Measurements from ENCODE around the gene SH3BP4. TPM values are rescaled to one million over a fixed set of nuclear protein-coding genes. Genes with fewer than 3 reads are reported as not detected.

Gene SH3BP4
- total and polyA plus RNA-seq, 2 of the 13 experiments (the other 11 are each of a cell fraction or from before 2014, with no cell fraction given): 34.6 to 99.1 TPM

DNA sequence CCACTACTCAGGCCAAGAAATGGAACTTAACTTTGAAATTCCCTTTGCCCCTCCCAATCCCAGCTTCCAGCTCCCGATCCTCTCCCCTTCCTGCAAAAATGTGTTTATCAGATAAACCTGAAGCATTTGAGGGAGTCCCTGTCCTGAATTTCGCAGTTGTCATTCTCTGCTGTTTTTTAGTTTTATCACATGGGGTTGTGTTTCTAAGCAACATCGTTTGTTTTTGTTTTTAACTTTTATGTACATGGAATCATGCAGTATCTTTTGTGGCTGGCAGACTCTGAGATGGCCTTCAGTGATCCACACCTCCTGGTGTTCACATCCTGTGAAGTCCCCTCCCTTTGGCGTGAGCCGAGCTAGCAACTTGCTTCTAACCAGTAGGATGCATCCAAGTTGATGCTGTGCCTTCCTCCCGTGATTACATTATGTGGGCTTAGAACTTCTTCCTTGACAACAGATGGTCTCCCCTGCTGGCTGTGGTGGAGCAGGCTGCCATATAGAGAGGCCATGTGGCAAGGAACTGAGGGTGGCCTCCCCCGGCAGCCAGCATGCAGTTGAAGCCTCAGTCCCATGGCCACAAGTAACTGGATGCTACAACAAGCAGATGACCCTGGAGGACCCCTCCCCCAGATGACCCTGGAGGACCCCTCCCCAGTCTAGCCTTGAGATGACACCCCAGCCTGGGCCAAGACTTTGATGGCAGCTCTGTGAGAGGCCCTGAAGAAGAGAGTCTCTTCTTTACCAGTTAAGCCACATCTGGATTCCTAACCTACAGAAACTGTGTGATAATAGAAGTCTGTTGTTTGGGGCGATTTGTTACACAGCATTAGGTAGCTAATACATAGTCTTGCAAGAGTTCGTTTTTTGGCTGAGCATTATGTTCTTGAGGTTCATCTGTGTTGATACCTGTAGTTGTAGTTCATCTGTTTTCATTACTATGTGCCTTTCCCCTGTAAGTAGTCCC lies 27.7 kb downstream of the SH3BP4 start (continued):
- TF ChIP-seq, protein P1, sequence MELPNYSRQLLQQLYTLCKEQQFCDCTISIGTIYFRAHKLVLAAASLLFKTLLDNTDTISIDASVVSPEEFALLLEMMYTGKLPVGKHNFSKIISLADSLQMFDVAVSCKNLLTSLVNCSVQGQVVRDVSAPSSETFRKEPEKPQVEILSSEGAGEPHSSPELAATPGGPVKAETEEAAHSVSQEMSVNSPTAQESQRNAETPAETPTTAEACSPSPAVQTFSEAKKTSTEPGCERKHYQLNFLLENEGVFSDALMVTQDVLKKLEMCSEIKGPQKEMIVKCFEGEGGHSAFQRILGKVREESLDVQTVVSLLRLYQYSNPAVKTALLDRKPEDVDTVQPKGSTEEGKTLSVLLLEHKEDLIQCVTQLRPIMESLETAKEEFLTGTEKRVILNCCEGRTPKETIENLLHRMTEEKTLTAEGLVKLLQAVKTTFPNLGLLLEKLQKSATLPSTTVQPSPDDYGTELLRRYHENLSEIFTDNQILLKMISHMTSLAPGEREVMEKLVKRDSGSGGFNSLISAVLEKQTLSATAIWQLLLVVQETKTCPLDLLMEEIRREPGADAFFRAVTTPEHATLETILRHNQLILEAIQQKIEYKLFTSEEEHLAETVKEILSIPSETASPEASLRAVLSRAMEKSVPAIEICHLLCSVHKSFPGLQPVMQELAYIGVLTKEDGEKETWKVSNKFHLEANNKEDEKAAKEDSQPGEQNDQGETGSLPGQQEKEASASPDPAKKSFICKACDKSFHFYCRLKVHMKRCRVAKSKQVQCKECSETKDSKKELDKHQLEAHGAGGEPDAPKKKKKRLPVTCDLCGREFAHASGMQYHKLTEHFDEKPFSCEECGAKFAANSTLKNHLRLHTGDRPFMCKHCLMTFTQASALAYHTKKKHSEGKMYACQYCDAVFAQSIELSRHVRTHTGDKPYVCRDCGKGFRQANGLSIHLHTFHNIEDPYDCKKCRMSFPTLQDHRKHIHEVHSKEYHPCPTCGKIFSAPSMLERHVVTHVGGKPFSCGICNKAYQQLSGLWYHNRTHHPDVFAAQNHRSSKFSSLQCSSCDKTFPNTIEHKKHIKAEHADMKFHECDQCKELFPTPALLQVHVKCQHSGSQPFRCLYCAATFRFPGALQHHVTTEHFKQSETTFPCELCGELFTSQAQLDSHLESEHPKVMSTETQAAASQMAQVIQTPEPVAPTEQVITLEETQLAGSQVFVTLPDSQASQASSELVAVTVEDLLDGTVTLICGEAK (IDR thresholded peaks at IDR 0.05): no peak
- TF ChIP-seq, protein P1 (CRISPR knock-in tag; IDR thresholded peaks at IDR 0.05): no peak
- 0 out of 2 replicates have a peak, but pooled peaks have one; percentile 45 for TF ChIP-seq AKAP8 (CRISPR knock-in tag; IDR thresholded peaks at IDR 0.05)
- TF ChIP-seq, protein P2, sequence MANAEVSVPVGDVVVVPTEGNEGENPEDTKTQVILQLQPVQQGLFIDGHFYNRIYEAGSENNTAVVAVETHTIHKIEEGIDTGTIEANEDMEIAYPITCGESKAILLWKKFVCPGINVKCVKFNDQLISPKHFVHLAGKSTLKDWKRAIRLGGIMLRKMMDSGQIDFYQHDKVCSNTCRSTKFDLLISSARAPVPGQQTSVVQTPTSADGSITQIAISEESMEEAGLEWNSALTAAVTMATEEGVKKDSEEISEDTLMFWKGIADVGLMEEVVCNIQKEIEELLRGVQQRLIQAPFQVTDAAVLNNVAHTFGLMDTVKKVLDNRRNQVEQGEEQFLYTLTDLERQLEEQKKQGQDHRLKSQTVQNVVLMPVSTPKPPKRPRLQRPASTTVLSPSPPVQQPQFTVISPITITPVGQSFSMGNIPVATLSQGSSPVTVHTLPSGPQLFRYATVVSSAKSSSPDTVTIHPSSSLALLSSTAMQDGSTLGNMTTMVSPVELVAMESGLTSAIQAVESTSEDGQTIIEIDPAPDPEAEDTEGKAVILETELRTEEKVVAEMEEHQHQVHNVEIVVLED (CRISPR knock-in tag; IDR thresholded peaks at IDR 0.05; ENCODE audit: borderline replicate concordance): 0 out of 2 replicates have a peak, but pooled peaks have one; percentile 5
- no peak for TF ChIP-seq ZNF883 (CRISPR knock-in tag; IDR thresholded peaks at IDR 0.05; ENCODE audit: not compliant biosample characterization)
- TF ChIP-seq BORCS8-MEF2B (CRISPR knock-in tag; IDR thresholded peaks at IDR 0.05): no peak
- 0 out of 2 replicates have a peak, but pooled peaks have one; percentile 41 for TF ChIP-seq ZNF343 (CRISPR knock-in tag; IDR thresholded peaks at IDR 0.05)
- 0 out of 2 replicates have a peak, but pooled peaks have one; percentile 34 for TF ChIP-seq ZNF609 (CRISPR knock-in tag; IDR thresholded peaks at IDR 0.05; ENCODE audit: borderline replicate concordance)
- TF ChIP-seq, protein P3, sequence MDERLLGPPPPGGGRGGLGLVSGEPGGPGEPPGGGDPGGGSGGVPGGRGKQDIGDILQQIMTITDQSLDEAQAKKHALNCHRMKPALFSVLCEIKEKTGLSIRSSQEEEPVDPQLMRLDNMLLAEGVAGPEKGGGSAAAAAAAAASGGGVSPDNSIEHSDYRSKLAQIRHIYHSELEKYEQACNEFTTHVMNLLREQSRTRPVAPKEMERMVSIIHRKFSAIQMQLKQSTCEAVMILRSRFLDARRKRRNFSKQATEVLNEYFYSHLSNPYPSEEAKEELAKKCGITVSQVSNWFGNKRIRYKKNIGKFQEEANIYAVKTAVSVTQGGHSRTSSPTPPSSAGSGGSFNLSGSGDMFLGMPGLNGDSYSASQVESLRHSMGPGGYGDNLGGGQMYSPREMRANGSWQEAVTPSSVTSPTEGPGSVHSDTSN (CRISPR knock-in tag; IDR thresholded peaks at IDR 0.05): no peak
- TF ChIP-seq IRF2 (CRISPR knock-in tag; IDR thresholded peaks at IDR 0.05): 0 out of 2 replicates have a peak, but pooled peaks have one; percentile 6

All from HepG2 (cell line).